ENCODE results near the gene ROR1.

DNA sequence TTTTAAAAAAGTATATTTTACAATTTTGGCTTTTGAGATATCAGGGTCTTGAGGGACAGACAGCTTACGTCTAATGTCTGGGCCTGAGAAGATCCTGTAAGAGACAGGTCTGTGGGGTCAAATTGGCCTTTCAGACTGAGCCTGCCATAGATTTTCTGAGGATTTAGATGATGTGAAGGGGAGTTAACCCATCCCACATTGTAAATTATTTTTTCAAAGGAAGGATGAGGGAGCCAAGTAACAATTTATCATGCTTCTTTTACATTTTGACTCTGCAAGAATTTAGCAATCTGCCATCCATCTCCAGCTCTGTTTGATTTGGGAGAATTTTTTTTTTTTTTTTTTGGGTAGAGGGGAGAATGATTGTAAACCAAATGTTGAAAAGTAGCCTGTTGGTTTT, 160.9 kb downstream of the ROR1 start:
- TF ChIP-seq, protein P1, sequence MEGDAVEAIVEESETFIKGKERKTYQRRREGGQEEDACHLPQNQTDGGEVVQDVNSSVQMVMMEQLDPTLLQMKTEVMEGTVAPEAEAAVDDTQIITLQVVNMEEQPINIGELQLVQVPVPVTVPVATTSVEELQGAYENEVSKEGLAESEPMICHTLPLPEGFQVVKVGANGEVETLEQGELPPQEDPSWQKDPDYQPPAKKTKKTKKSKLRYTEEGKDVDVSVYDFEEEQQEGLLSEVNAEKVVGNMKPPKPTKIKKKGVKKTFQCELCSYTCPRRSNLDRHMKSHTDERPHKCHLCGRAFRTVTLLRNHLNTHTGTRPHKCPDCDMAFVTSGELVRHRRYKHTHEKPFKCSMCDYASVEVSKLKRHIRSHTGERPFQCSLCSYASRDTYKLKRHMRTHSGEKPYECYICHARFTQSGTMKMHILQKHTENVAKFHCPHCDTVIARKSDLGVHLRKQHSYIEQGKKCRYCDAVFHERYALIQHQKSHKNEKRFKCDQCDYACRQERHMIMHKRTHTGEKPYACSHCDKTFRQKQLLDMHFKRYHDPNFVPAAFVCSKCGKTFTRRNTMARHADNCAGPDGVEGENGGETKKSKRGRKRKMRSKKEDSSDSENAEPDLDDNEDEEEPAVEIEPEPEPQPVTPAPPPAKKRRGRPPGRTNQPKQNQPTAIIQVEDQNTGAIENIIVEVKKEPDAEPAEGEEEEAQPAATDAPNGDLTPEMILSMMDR (IDR thresholded peaks at IDR 0.05; ENCODE audit: borderline replicate concordance, extremely low read depth, low read length, poor library complexity, severe bottlenecking), result no peak
- no peak for TF ChIP-seq EZH2 (IDR thresholded peaks at IDR 0.05; ENCODE audit: borderline replicate concordance, low read depth, low read length, severe bottlenecking)
